ENCODE measurements around the gene COQ9.

COQ9 gene

GRCh38 chr16:57419506-57419905 is 27.8 kb upstream of the COQ9 start:
- H3K9ac ChIP-seq (ENCODE audit: low read depth, low read length): no peak overlapping the region
- peaks cover 15% of the 10 kb centered on the region for H3K4me1 ChIP-seq (ENCODE audit: insufficient read depth, low read length)
- H4K20me1 ChIP-seq (ENCODE audit: insufficient read depth, low read length): no peaks in the 10 kb centered on the region
- H2AFZ ChIP-seq (ENCODE audit: low read depth, low read length): no peak overlapping the region
- no peak overlapping the region for H3K27ac ChIP-seq (ENCODE audit: low read length)
- H3K36me3 ChIP-seq (ENCODE audit: insufficient read depth, low read length): no peaks in the 10 kb centered on the region
- H3K9me3 ChIP-seq (ENCODE audit: insufficient read depth, low read length, severe bottlenecking): no peaks in the 10 kb centered on the region
- no peak overlapping the region for H3K4me2 ChIP-seq (ENCODE audit: insufficient read depth, low read length)
- no peak for TF ChIP-seq EZH2 (IDR thresholded peaks at IDR 0.05; ENCODE audit: borderline replicate concordance, low read depth, low read length, severe bottlenecking)
- TF ChIP-seq, protein P1, sequence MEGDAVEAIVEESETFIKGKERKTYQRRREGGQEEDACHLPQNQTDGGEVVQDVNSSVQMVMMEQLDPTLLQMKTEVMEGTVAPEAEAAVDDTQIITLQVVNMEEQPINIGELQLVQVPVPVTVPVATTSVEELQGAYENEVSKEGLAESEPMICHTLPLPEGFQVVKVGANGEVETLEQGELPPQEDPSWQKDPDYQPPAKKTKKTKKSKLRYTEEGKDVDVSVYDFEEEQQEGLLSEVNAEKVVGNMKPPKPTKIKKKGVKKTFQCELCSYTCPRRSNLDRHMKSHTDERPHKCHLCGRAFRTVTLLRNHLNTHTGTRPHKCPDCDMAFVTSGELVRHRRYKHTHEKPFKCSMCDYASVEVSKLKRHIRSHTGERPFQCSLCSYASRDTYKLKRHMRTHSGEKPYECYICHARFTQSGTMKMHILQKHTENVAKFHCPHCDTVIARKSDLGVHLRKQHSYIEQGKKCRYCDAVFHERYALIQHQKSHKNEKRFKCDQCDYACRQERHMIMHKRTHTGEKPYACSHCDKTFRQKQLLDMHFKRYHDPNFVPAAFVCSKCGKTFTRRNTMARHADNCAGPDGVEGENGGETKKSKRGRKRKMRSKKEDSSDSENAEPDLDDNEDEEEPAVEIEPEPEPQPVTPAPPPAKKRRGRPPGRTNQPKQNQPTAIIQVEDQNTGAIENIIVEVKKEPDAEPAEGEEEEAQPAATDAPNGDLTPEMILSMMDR (IDR thresholded peaks at IDR 0.05; ENCODE audit: borderline replicate concordance, extremely low read depth, low read length, poor library complexity, severe bottlenecking): no peak
- DNase-seq (no peak), ATAC-seq (ENCODE audit: insufficient read depth, low read depth) (no peak)
- no peak overlapping the region for H3K4me3 ChIP-seq (ENCODE audit: low read depth in 1 of 2, low read length in 2 of 2)
- no peaks in the 10 kb centered on the region for H3K79me2 ChIP-seq (ENCODE audit: insufficient read depth, low read length)
- no peaks in the 10 kb centered on the region for H3K27me3 ChIP-seq (ENCODE audit: insufficient read depth, low read length, poor library complexity)

- H3K27me3 ChIP-seq (ENCODE audit: insufficient read depth, low read length, poor library complexity): no peaks in the 10 kb centered on the region
- H3K27ac ChIP-seq (ENCODE audit: low read length): no peak overlapping the region
- H2AFZ ChIP-seq (ENCODE audit: low read depth, low read length): no peak overlapping the region
- H3K79me2 ChIP-seq (ENCODE audit: insufficient read depth, low read length): no peaks in the 10 kb centered on the region
- peaks cover 3% of the 10 kb centered on the region; the same call in 1 of the 2 replicates for H3K36me3 ChIP-seq (ENCODE audit: insufficient read depth, low read length)
- H3K4me2 ChIP-seq (ENCODE audit: insufficient read depth, low read length): no peak overlapping the region
- no peak overlapping the region for H3K4me3 ChIP-seq (ENCODE audit: low read depth in 1 of 2, low read length in 2 of 2)
- DNase-seq (no peak), ATAC-seq (ENCODE audit: insufficient read depth, low read depth) (no peak)
- H3K9ac ChIP-seq (ENCODE audit: low read depth, low read length): no peak overlapping the region
- peaks cover 8% of the 10 kb centered on the region for H3K4me1 ChIP-seq (ENCODE audit: insufficient read depth, low read length)
- TF ChIP-seq, protein P1 (IDR thresholded peaks at IDR 0.05; ENCODE audit: borderline replicate concordance, extremely low read depth, low read length, poor library complexity, severe bottlenecking): peak; percentile 39
- TF ChIP-seq EZH2 (IDR thresholded peaks at IDR 0.05; ENCODE audit: borderline replicate concordance, low read depth, low read length, severe bottlenecking): no peak
- H3K9me3 ChIP-seq (ENCODE audit: insufficient read depth, low read length, severe bottlenecking): no peaks in the 10 kb centered on the region
- H4K20me1 ChIP-seq (ENCODE audit: insufficient read depth, low read length): no peaks in the 10 kb centered on the region
These were observed 25.0 kb upstream of the COQ9 start for GRCh38 chr16:57422026-57422944.

DNA sequence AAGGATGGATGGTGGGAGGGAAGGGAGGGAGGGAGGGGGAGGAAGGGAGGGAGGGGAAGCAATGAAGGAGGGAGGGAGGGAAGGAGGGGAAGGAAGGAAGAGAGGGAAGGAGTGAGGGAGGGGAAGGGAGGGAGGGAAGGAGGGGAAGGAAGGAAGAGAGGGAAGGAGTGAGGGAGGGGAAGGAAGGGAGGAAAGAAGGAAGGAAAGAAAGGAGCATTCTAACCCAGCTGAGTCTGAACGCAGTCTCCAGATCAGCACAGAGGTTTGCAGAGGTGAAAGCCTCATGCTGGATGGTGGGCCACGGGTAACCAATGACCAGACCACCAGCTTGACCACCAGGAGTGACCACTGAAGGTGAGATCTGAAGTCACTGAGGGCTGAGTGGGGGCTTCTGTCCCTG is 24.1 kb upstream of the COQ9 start:
- H3K4me3 ChIP-seq (ENCODE audit: low read depth in 1 of 2, low read length in 2 of 2): no peak overlapping the region
- H4K20me1 ChIP-seq (ENCODE audit: insufficient read depth, low read length): no peaks in the 10 kb centered on the region
- no peak overlapping the region for H2AFZ ChIP-seq (ENCODE audit: low read depth, low read length)
- no peak overlapping the region for H3K27ac ChIP-seq (ENCODE audit: low read length)
- peaks cover 8% of the 10 kb centered on the region; the same call in 1 of the 2 replicates for H3K36me3 ChIP-seq (ENCODE audit: insufficient read depth, low read length)
- H3K27me3 ChIP-seq (ENCODE audit: insufficient read depth, low read length, poor library complexity): no peaks in the 10 kb centered on the region
- DNase-seq: no peak
- peaks cover 6% of the 10 kb centered on the region; the same call in 1 of the 2 replicates for H3K4me1 ChIP-seq (ENCODE audit: insufficient read depth, low read length)
- no peak overlapping the region for H3K4me2 ChIP-seq (ENCODE audit: insufficient read depth, low read length)
- no peak for TF ChIP-seq EZH2 (IDR thresholded peaks at IDR 0.05; ENCODE audit: borderline replicate concordance, low read depth, low read length, severe bottlenecking)
- TF ChIP-seq, protein P1 (IDR thresholded peaks at IDR 0.05; ENCODE audit: borderline replicate concordance, extremely low read depth, low read length, poor library complexity, severe bottlenecking): no peak
- no peaks in the 10 kb centered on the region for H3K9me3 ChIP-seq (ENCODE audit: insufficient read depth, low read length, severe bottlenecking)
- H3K79me2 ChIP-seq (ENCODE audit: insufficient read depth, low read length): no peaks in the 10 kb centered on the region
- H3K9ac ChIP-seq (ENCODE audit: low read depth, low read length): no peak overlapping the region
- ATAC-seq (ENCODE audit: insufficient read depth, low read depth): no peak

Data from DND-41 (cell line).